HepG2 (cell line): ENCODE measurements around the gene DPH7. TPM values are rescaled to one million over a fixed set of nuclear protein-coding genes. Genes with fewer than 3 reads are reported as not detected.

Source experiments
- ATAC-seq: fragments of 200-7000 bp; cut with Tn5 transposase; 3 replicates; pipeline ENCODE4 v1.9.1; 2020; ENCODE audit warnings: mild to moderate bottlenecking, moderate library complexity
- BruUV-seq: library from RNA; stranded (reverse); fragments of 400-500 nt; replicated peaks from 2 replicates; lab custom pipeline; 2021; lab: Mats Ljungman, UMichigan
- CTCF ChIA-PET: fragments of 300-600 bp; formaldehyde crosslinking; extraction: SDS; loops from one replicate; lab custom pipeline; 2021; ENCODE audit warnings: low total read pairs, inconsistent platforms, low intra/inter-chr PET ratio; lab: Yijun Ruan, JAX
- POLR2A ChIA-PET: fragments of 350-600 bp; sonication (Branson Sonifier 250); formaldehyde crosslinking; loops from one replicate; lab custom pipeline; 2020; ENCODE audit warnings: antibody characterized with exemption, inconsistent platforms; lab: Yijun Ruan, JAX
- DNase-seq: peaks from one replicate; pipeline ENCODE4 v3.0.0-alpha.2; 2015; ENCODE audit warnings: low spot score
- FAIRE-seq: peaks from 3 replicates; lab custom pipeline; 2011; peaks lifted over from hg19 to GRCh38; lab: Jason Lieb, UNC
- H2AFZ ChIP-seq: one replicate; pipeline ENCODE4 v1.6.1; 2011; ENCODE audit warnings: low read length, inconsistent platforms
- H3K27ac ChIP-seq: fragments of 300-600 bp; 3 replicates; pipeline ENCODE4 v1.8.0; 2011; ENCODE audit warnings: mixed run types, mild to moderate bottlenecking, mixed read lengths, low read length, inconsistent platforms; ENCODE audit not compliant: insufficient read depth; ENCODE audit errors: extremely low read length
- H3K27me3 ChIP-seq, 2 experiments: fragments of 200-600 bp in 1 of 2; 2 replicates in 1 of 2; 3 replicates in 1 of 2; pipeline versions ENCODE4 v1.6.0 to v1.8.0; 2011; ENCODE audit warnings: low read length in 2 of 2, mild to moderate bottlenecking in 2 of 2, moderate library complexity in 2 of 2, inconsistent platforms in 1 of 2; ENCODE audit not compliant: insufficient read depth in 2 of 2, control insufficient read depth in 1 of 2
- H3K36me3 ChIP-seq, 2 experiments: fragments of 200-600 bp in 1 of 2; replicated peaks in 1 of 2; 2 replicates in 1 of 2; 3 replicates in 1 of 2; pipeline versions ENCODE4 v1.5.1 to v1.8.0; 2011; ENCODE audit warnings: low read length in 2 of 2, inconsistent platforms in 1 of 2; ENCODE audit not compliant: insufficient read depth in 2 of 2, control insufficient read depth in 1 of 2
- H3K4me1 ChIP-seq: 2 replicates; pipeline ENCODE4 v1.5.1; 2012; ENCODE audit warnings: low read length, inconsistent platforms; ENCODE audit not compliant: insufficient read depth
- H3K4me2 ChIP-seq: 2 replicates; pipeline ENCODE4 v1.6.0; 2011; ENCODE audit warnings: low read depth, low read length, inconsistent platforms
- H3K4me3 ChIP-seq, 3 experiments: fragments of 200-600 bp in 1 of 3; sonication (generic), shearing (Covaris generic) in 1 of 3; replicated peaks in 1 of 3; 2 replicates each; pipeline ENCODE4 v1.5.1; 2011 to 2016; ENCODE audit warnings: low read length in 3 of 3, inconsistent platforms in 2 of 3, low read depth in 2 of 3, mild to moderate bottlenecking in 2 of 3, control low read depth in 1 of 3, mixed read lengths in 1 of 3; ENCODE audit not compliant: insufficient read depth in 1 of 3
- H3K79me2 ChIP-seq: one replicate; pipeline ENCODE4 v1.6.1; 2011; ENCODE audit warnings: low read length, inconsistent platforms; ENCODE audit not compliant: insufficient read depth
- H3K9ac ChIP-seq: 2 replicates; pipeline ENCODE4 v1.6.0; 2011; ENCODE audit warnings: mild to moderate bottlenecking, low read depth, low read length, inconsistent platforms; ENCODE audit not compliant: insufficient read depth
- H3K9me3 ChIP-seq: 2 replicates; pipeline ENCODE4 v1.5.1; 2012; ENCODE audit warnings: mild to moderate bottlenecking, low read length
- H4K20me1 ChIP-seq: 2 replicates; pipeline ENCODE4 v1.6.0; 2011; ENCODE audit warnings: inconsistent platforms, mild to moderate bottlenecking, low read length, moderate library complexity; ENCODE audit not compliant: insufficient read depth
- EEA1 ChIP-seq: sonication (generic); formaldehyde crosslinking; IDR thresholded peaks from 2 replicates; pipeline ENCODE4 v1.5.1; 2020; ENCODE audit warnings: mild to moderate bottlenecking, missing genetic modification reagents, borderline replicate concordance
- GABPB1 ChIP-seq: IDR thresholded peaks from 2 replicates; pipeline ENCODE4 v1.6.1; 2016; ENCODE audit warnings: mild to moderate bottlenecking, missing genetic modification reagents, moderate library complexity, missing compliant biosample characterization
- MEIS2 ChIP-seq: sonication (generic); formaldehyde crosslinking; IDR thresholded peaks from 2 replicates; pipeline ENCODE4 v1.9.0; 2021; ENCODE audit warnings: mild to moderate bottlenecking, missing genetic modification reagents
- PHF20 ChIP-seq: sonication (generic); formaldehyde crosslinking; IDR thresholded peaks from 2 replicates; pipeline ENCODE4 v1.5.0; 2020; ENCODE audit warnings: mild to moderate bottlenecking, missing genetic modification reagents
- PHF21A ChIP-seq: sonication (generic); formaldehyde crosslinking; IDR thresholded peaks from 2 replicates; pipeline ENCODE4 v1.5.0; 2020; ENCODE audit warnings: mild to moderate bottlenecking, missing genetic modification reagents
- RXRA ChIP-seq: sonication (generic); formaldehyde crosslinking; IDR thresholded peaks from 2 replicates; pipeline ENCODE4 v1.5.1; 2020; ENCODE audit warnings: missing genetic modification reagents
- TOPORS ChIP-seq: sonication (generic); formaldehyde crosslinking; IDR thresholded peaks from 2 replicates; pipeline ENCODE4 v1.8.0; 2023; ENCODE audit warnings: mild to moderate bottlenecking, missing genetic modification reagents
- ZBTB38 ChIP-seq: sonication (generic); formaldehyde crosslinking; IDR thresholded peaks from 2 replicates; pipeline ENCODE4 v1.5.1; 2020; ENCODE audit warnings: mild to moderate bottlenecking, missing genetic modification reagents
- ZMYM4 ChIP-seq: sonication (generic); formaldehyde crosslinking; IDR thresholded peaks from 2 replicates; pipeline ENCODE4 v1.8.1; 2023; ENCODE audit warnings: mild to moderate bottlenecking, missing genetic modification reagents
- ZNF232 ChIP-seq: sonication (generic); formaldehyde crosslinking; IDR thresholded peaks from 2 replicates; pipeline ENCODE4 v1.4.0; 2020; ENCODE audit warnings: missing genetic modification reagents, borderline replicate concordance
- ZNF274 ChIP-seq: sonication (generic); formaldehyde crosslinking; IDR thresholded peaks from 2 replicates; pipeline ENCODE4 v1.5.1; 2020; ENCODE audit warnings: mild to moderate bottlenecking, missing genetic modification reagents
- ZNF605 ChIP-seq: sonication (generic); formaldehyde crosslinking; IDR thresholded peaks from 2 replicates; pipeline ENCODE4 v1.8.0; 2022; ENCODE audit warnings: mild to moderate bottlenecking, missing genetic modification reagents
- ZNF670 ChIP-seq: sonication (generic); formaldehyde crosslinking; IDR thresholded peaks from 2 replicates; pipeline ENCODE4 v1.8.0; 2022; ENCODE audit warnings: mild to moderate bottlenecking, missing genetic modification reagents, borderline replicate concordance
- WGBS: methylation state at CpG from one replicate; pipeline ENCODE4 v1.1.6; 2017; ENCODE audit warnings: low lambda C conversion rate; 5-methylcytosine and 5-hydroxymethylcytosine counted together
- in situ Hi-C: cut with HindIII; loops from 2 replicates; pipeline ENCODE4 v1.10.0; 2017; ENCODE audit warnings: low pct_unique_long_range_greater_than_20kb; ENCODE audit not compliant: extremely low pct_ligation_motif_present
- intact Hi-C: fragments of 100-400 bp; cut with micrococcal nuclease; formaldehyde crosslinking; loops from one replicate; pipeline ENCODE4 v1.10.0; 2022; ENCODE audit not compliant: unreplicated experiment
- polyA plus RNA-seq, 8 experiments: library from polyadenylated mRNA; depleted of rRNA in 3 of 8; stranded (reverse) in 7 of 8; unstranded in 1 of 8; fragments of >200 nt; fragmentation: Illumina TruSeq in 4 of 8; extraction: Trizol in 4 of 8; gene quantifications; 2 replicates each; pipeline versions ENCODE4 v1.2.1 to v1.2.3, GENCODE V29; 2011 to 2016; ENCODE audit warnings: low read depth in 4 of 8, missing spikeins in 1 of 8, mixed read lengths in 1 of 8; ENCODE audit not compliant: insufficient read depth in 1 of 8
- total RNA-seq, 5 experiments: library from RNA; depleted of rRNA; stranded (reverse); fragments of >200 nt; fragmentation: Illumina TruSeq; extraction: Trizol; gene quantifications; 2 replicates each; pipeline ENCODE4 v1.2.3, GENCODE V29; 2016; ENCODE audit warnings: low read depth in 1 of 5
- TF ChIP-seq, protein P1 (sequence below): IDR thresholded peaks from 2 replicates; pipeline ENCODE4 v1.6.1; 2016; ENCODE audit warnings: mild to moderate bottlenecking, missing biosample characterization, missing genetic modification reagents
- TF ChIP-seq, protein P2 (sequence below): sonication (generic); formaldehyde crosslinking; IDR thresholded peaks from 2 replicates; pipeline ENCODE4 v1.4.0; 2020; ENCODE audit warnings: missing genetic modification reagents, borderline replicate concordance
- TF ChIP-seq, protein P3 (sequence below): sonication (generic); formaldehyde crosslinking; IDR thresholded peaks from 2 replicates; pipeline ENCODE4 v1.4.0; 2020; ENCODE audit warnings: missing genetic modification reagents, mild to moderate bottlenecking, borderline replicate concordance

The DPH7 gene
- total and polyA plus RNA-seq, 2 of the 13 experiments (the other 11 are each of a cell fraction or from before 2014, with no cell fraction given): 27.6 to 31.6 TPM

DNA sequence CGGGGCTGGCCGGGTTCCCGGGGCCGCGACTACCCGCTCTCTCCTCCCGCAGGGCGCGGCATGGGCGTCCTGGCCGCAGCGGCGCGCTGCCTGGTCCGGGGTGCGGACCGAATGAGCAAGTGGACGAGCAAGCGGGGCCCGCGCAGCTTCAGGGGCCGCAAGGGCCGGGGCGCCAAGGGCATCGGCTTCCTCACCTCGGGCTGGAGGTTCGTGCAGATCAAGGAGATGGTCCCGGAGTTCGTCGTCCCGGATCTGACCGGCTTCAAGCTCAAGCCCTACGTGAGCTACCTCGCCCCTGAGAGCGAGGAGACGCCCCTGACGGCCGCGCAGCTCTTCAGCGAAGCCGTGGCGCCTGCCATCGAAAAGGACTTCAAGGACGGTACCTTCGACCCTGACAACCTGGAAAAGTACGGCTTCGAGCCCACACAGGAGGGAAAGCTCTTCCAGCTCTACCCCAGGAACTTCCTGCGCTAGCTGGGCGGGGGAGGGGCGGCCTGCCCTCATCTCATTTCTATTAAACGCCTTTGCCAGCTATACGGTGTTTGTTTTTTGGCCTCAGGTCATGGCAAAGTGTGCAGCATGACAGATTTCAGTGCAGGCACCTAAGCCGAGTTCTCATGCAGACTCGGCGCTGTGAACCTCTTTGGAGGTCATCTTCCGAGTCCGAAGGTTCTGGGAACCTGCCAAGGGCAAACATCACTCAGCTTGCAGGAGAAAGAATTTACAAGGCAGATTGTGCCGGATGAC is 26.5 kb downstream of the DPH7 start:
- POLR2A ChIA-PET: interaction anchor here (0.7 to 1.4 kb wide), 7 partner anchors 17 to 138 kb away, joined by 3 to 10 read pairs (median 4); partner anchors contain the start of genes ARRDC1, DPH7, EXD3 and NOXA1
- Histone ChIP-seq H3K79me2 (peaks cover 2% of the 10 kb centered on the region), H3K9me3 (no peaks in the 10 kb centered on the region), H4K20me1 (peaks cover 4% of the 10 kb centered on the region; the same call in 1 of the 2 replicates), H3K4me2 (peak overlapping the region; percentile 97), H3K36me3 (peaks cover 8 to 25% of the 10 kb centered on the region in 2 experiments), H3K4me1 (peaks cover 23% of the 10 kb centered on the region), H2AFZ (no peak overlapping the region), H3K4me3 (peak overlapping the region; percentile 82 to 88 (median 84)), H3K9ac (peak overlapping the region; percentile 87), H3K27ac (peak overlapping the region; percentile 91), H3K27me3 (no peaks in the 10 kb centered on the region)
- FAIRE-seq (peak; percentile 56), ATAC-seq (peak; percentile 13), DNase-seq (no peak)
- TSS peak; percentile 99 for BruUV-seq
- in situ Hi-C loops: no loop called here
- intact Hi-C loops: no loop called here
- WGBS: 0% methylated on average over 5 of the region's 58 CpGs
- CTCF ChIA-PET: no interaction called here
- TF ChIP-seq GABPB1 (peak; percentile 16; the same call in 1 of the 2 replicates), EEA1 (CRISPR knock-in tag) (0 out of 2 replicates have a peak, but pooled peaks have one; percentile 61), PHF21A (0 out of 2 replicates have a peak, but pooled peaks have one; percentile 24), ZNF670 (CRISPR knock-in tag) (no peak), ZMYM4 (CRISPR knock-in tag) (peak; percentile 28; the same call in 1 of the 2 replicates), PHF20 (CRISPR knock-in tag) (no peak), RXRA (peak; percentile 57; the same call in 1 of the 2 replicates), ZNF605 (CRISPR knock-in tag) (peak; percentile 19; the same call in 1 of the 2 replicates), ZBTB38 (CRISPR knock-in tag) (0 out of 2 replicates have a peak, but pooled peaks have one; percentile 42), ZNF274 (CRISPR knock-in tag) (peak; percentile 80), MEIS2 (peak; percentile 72; the same call in 1 of the 2 replicates), ZNF232 (CRISPR knock-in tag) (no peak), TOPORS (no peak)
- TF ChIP-seq, protein P1, sequence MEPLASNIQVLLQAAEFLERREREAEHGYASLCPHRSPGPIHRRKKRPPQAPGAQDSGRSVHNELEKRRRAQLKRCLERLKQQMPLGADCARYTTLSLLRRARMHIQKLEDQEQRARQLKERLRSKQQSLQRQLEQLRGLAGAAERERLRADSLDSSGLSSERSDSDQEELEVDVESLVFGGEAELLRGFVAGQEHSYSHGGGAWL (CRISPR knock-in tag): 0 out of 2 replicates have a peak, but pooled peaks have one; percentile 15
- TF ChIP-seq, protein P2, sequence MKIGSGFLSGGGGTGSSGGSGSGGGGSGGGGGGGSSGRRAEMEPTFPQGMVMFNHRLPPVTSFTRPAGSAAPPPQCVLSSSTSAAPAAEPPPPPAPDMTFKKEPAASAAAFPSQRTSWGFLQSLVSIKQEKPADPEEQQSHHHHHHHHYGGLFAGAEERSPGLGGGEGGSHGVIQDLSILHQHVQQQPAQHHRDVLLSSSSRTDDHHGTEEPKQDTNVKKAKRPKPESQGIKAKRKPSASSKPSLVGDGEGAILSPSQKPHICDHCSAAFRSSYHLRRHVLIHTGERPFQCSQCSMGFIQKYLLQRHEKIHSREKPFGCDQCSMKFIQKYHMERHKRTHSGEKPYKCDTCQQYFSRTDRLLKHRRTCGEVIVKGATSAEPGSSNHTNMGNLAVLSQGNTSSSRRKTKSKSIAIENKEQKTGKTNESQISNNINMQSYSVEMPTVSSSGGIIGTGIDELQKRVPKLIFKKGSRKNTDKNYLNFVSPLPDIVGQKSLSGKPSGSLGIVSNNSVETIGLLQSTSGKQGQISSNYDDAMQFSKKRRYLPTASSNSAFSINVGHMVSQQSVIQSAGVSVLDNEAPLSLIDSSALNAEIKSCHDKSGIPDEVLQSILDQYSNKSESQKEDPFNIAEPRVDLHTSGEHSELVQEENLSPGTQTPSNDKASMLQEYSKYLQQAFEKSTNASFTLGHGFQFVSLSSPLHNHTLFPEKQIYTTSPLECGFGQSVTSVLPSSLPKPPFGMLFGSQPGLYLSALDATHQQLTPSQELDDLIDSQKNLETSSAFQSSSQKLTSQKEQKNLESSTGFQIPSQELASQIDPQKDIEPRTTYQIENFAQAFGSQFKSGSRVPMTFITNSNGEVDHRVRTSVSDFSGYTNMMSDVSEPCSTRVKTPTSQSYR: peak; percentile 53
- TF ChIP-seq, protein P3, sequence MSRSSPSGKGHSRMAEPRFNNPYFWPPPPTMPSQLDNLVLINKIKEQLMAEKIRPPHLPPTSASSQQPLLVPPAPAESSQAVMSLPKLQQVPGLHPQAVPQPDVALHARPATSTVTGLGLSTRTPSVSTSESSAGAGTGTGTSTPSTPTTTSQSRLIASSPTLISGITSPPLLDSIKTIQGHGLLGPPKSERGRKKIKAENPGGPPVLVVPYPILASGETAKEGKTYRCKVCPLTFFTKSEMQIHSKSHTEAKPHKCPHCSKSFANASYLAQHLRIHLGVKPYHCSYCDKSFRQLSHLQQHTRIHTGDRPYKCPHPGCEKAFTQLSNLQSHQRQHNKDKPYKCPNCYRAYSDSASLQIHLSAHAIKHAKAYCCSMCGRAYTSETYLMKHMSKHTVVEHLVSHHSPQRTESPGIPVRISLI (CRISPR knock-in tag): no peak
